HAP-1 (cell line): Measurements from ENCODE around the gene HSF5.

Experiments used
- DNase-seq, 2 experiments: peaks; one replicate each; pipeline ENCODE4 v3.0.0-alpha.2; 2016 to 2020; ENCODE audit warnings: low spot score in 2 of 2
- H3K27me3 ChIP-seq: fragments of 250-450 bp; sonication (Bioruptor Pico); 2 replicates; pipeline ENCODE4 v1.5.1; 2020; ENCODE audit warnings: low read depth, mild to moderate bottlenecking, moderate library complexity
- H3K36me3 ChIP-seq: fragments of 250-450 bp; sonication (Bioruptor Pico); replicated peaks from 2 replicates; pipeline ENCODE4 v1.5.1; 2020; ENCODE audit warnings: mild to moderate bottlenecking
- H3K4me1 ChIP-seq: fragments of 250-450 bp; sonication (Bioruptor Pico); 2 replicates; pipeline ENCODE4 v1.5.1; 2020; ENCODE audit warnings: mild to moderate bottlenecking
- H3K4me3 ChIP-seq: fragments of 250-450 bp; sonication (Bioruptor Pico); 2 replicates; pipeline ENCODE4 v1.5.1; 2020; ENCODE audit warnings: mild to moderate bottlenecking, moderate library complexity
- H3K9me3 ChIP-seq: fragments of 250-450 bp; sonication (Bioruptor Pico); 2 replicates; pipeline ENCODE4 v1.5.1; 2020; ENCODE audit warnings: mild to moderate bottlenecking, moderate library complexity
- in situ Hi-C: fragments of 300-500 bp; cut with MboI; formaldehyde crosslinking; loops from 3 replicates; pipeline ENCODE4 v1.14.3; 2020; ENCODE audit warnings: low sequenced_read_pairs, inconsistent platforms, mixed read lengths

HSF5 gene

GRCh38 chr17:58377661-58378060 lies 110.5 kb downstream of the HSF5 start:
- H3K27me3 ChIP-seq, result no peaks in the 10 kb centered on the region; the same call in none of the 2 replicates
- in situ Hi-C loops, result no loop called here
- no peak overlapping the region for H3K4me3 ChIP-seq
- no peaks in the 10 kb centered on the region for H3K4me1 ChIP-seq
- H3K36me3 ChIP-seq, result no peaks in the 10 kb centered on the region
- H3K9me3 ChIP-seq, result no peaks in the 10 kb centered on the region
- no peak for DNase-seq

- in situ Hi-C loops, result no loop called here
- H3K36me3 ChIP-seq, result no peaks in the 10 kb centered on the region
- no peaks in the 10 kb centered on the region for H3K4me1 ChIP-seq
- no peaks in the 10 kb centered on the region for H3K9me3 ChIP-seq
- no peak overlapping the region for H3K4me3 ChIP-seq
- no peak for DNase-seq
- no peaks in the 10 kb centered on the region; the same call in 1 of the 2 replicates for H3K27me3 ChIP-seq
These were observed 111.1 kb downstream of the HSF5 start for GRCh38 chr17:58377093-58377601.

GRCh38 chr17:58376472-58377000 lies 111.7 kb downstream of the HSF5 start:
- Histone ChIP-seq H3K27me3 (no peaks in the 10 kb centered on the region; the same call in 1 of the 2 replicates), H3K4me1 (no peaks in the 10 kb centered on the region), H3K36me3 (no peaks in the 10 kb centered on the region), H3K9me3 (no peaks in the 10 kb centered on the region), H3K4me3 (no peak overlapping the region)
- no peak for DNase-seq
- in situ Hi-C loops, result no loop called here

- H3K36me3 ChIP-seq, result no peaks in the 10 kb centered on the region
- H3K27me3 ChIP-seq, result no peaks in the 10 kb centered on the region; the same call in 1 of the 2 replicates
- no peak for DNase-seq
- H3K4me3 ChIP-seq, result no peak overlapping the region
- no peaks in the 10 kb centered on the region for H3K4me1 ChIP-seq
- in situ Hi-C loops, result no loop called here
- H3K9me3 ChIP-seq, result no peaks in the 10 kb centered on the region
These were observed 112.4 kb downstream of the HSF5 start for GRCh38 chr17:58375811-58376210.

GRCh38 chr17:58375256-58375655 lies 113.0 kb downstream of the HSF5 start:
- H3K4me1 ChIP-seq, result no peaks in the 10 kb centered on the region
- no peak for DNase-seq
- H3K4me3 ChIP-seq, result no peak overlapping the region
- in situ Hi-C loops, result no loop called here
- H3K9me3 ChIP-seq, result no peaks in the 10 kb centered on the region
- H3K27me3 ChIP-seq, result no peaks in the 10 kb centered on the region; the same call in 1 of the 2 replicates
- no peaks in the 10 kb centered on the region for H3K36me3 ChIP-seq

- in situ Hi-C loops, result no loop called here
- H3K9me3 ChIP-seq, result no peaks in the 10 kb centered on the region
- no peak overlapping the region for H3K4me3 ChIP-seq
- no peaks in the 10 kb centered on the region for H3K4me1 ChIP-seq
- no peaks in the 10 kb centered on the region for H3K36me3 ChIP-seq
- H3K27me3 ChIP-seq, result no peaks in the 10 kb centered on the region; the same call in 1 of the 2 replicates
- DNase-seq, result no peak
These were observed 114.3 kb downstream of the HSF5 start for GRCh38 chr17:58373923-58374322.

GRCh38 chr17:58373003-58373402 lies 115.2 kb downstream of the HSF5 start:
- H3K4me1 ChIP-seq, result no peaks in the 10 kb centered on the region
- H3K9me3 ChIP-seq, result no peaks in the 10 kb centered on the region
- H3K4me3 ChIP-seq, result no peak overlapping the region
- no peaks in the 10 kb centered on the region for H3K27me3 ChIP-seq
- no peaks in the 10 kb centered on the region for H3K36me3 ChIP-seq
- no peak for DNase-seq
- in situ Hi-C loops, result no loop called here

- in situ Hi-C loops, result no loop called here
- Histone ChIP-seq H3K4me3 (no peak overlapping the region), H3K9me3 (no peaks in the 10 kb centered on the region), H3K27me3 (no peaks in the 10 kb centered on the region), H3K4me1 (no peaks in the 10 kb centered on the region), H3K36me3 (no peaks in the 10 kb centered on the region)
- DNase-seq, result no peak
These were observed 116.8 kb downstream of the HSF5 start for GRCh38 chr17:58371300-58371950.

GRCh38 chr17:58370716-58371115 lies 117.5 kb downstream of the HSF5 start:
- Histone ChIP-seq H3K4me1 (no peaks in the 10 kb centered on the region), H3K9me3 (no peaks in the 10 kb centered on the region), H3K36me3 (no peaks in the 10 kb centered on the region), H3K4me3 (no peak overlapping the region), H3K27me3 (no peaks in the 10 kb centered on the region)
- in situ Hi-C loops, result no loop called here
- no peak for DNase-seq

GRCh38 chr17:58370309-58370708 lies 117.9 kb downstream of the HSF5 start:
- Histone ChIP-seq H3K4me1 (no peaks in the 10 kb centered on the region), H3K4me3 (no peak overlapping the region), H3K9me3 (no peaks in the 10 kb centered on the region), H3K27me3 (no peaks in the 10 kb centered on the region), H3K36me3 (no peaks in the 10 kb centered on the region)
- in situ Hi-C loops, result no loop called here
- DNase-seq, result no peak
